Activated T-helper 17 cell treated with anti-CD3 and anti-CD28 coated beads, Interleukin-2, amount 50 U/mL, for 72 hours (primary cell): ENCODE data around the gene SP7. TPM values are rescaled to one million over a fixed set of nuclear protein-coding genes. Genes with fewer than 3 reads are reported as not detected.
"Not testable (repeated sequence)": the region's sequence is repeated elsewhere in the genome, so short reads cannot be mapped to it uniquely, and the experiment has no call there.

Experiments
- ATAC-seq: fragments of 150-1000 bp; cut with Tn5 transposase; replicated peaks from 2 replicates; pipeline ENCODE4 v1.10.0; 2021; ENCODE audit warnings: mild to moderate bottlenecking, moderate library complexity
- H3K27ac Mint-ChIP-seq: one replicate; pipeline ENCODE4 v1.8.0; 2022; ENCODE audit warnings: mixed read lengths
- H3K27me3 Mint-ChIP-seq: one replicate; pipeline ENCODE4 v1.8.0; 2022; ENCODE audit warnings: mixed read lengths
- H3K36me3 Mint-ChIP-seq: one replicate; pipeline ENCODE4 v1.8.0; 2022; ENCODE audit warnings: low read depth, mild to moderate bottlenecking, mixed read lengths
- H3K4me1 Mint-ChIP-seq: one replicate; pipeline ENCODE4 v1.8.0; 2022; ENCODE audit warnings: mixed read lengths
- H3K4me3 Mint-ChIP-seq: one replicate; pipeline ENCODE4 v1.8.0; 2022; ENCODE audit warnings: mild to moderate bottlenecking, mixed read lengths
- H3K9me3 Mint-ChIP-seq: one replicate; pipeline ENCODE4 v1.8.0; 2022; ENCODE audit warnings: mixed read lengths
- total RNA-seq, 2 donors: library from RNA; stranded (reverse); gene quantifications; one replicate each; pipeline ENCODE4 v1.2.3, GENCODE V29; 2022

SP7 gene
- total RNA-seq: not detected

GRCh38 chr12:53336181-53336681 lies at the start of gene SP7:
SP7 (minus strand) TSS chr12:53336354; CDS start chr12:53335646, 708 bp downstream.
- H3K4me3 Mint-ChIP-seq: no peak within 1 kb of the TSS
- no peaks in the 10 kb centered on the region for H3K9me3 Mint-ChIP-seq
- H3K27me3 Mint-ChIP-seq: peaks cover 49% of the 10 kb centered on the region

DNA sequence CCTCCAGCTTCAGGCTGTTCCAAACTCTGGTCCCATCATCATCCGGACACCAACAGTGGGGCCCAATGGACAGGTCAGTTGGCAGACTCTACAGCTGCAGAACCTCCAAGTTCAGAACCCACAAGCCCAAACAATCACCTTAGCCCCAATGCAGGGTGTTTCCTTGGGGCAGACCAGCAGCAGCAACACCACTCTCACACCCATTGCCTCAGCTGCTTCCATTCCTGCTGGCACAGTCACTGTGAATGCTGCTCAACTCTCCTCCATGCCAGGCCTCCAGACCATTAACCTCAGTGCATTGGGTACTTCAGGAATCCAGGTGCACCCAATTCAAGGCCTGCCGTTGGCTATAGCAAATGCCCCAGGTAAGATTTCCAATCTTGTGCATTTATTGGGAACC lies 47.1 kb upstream of the SP7 start:
- no peaks in the 10 kb centered on the region for H3K27me3 Mint-ChIP-seq
- H3K4me1 Mint-ChIP-seq: peaks cover 36% of the 10 kb centered on the region
- H3K27ac Mint-ChIP-seq: peak overlapping the region; percentile 58
- ATAC-seq: no peak
- no peaks in the 10 kb centered on the region for H3K9me3 Mint-ChIP-seq
- H3K36me3 Mint-ChIP-seq: peaks cover 79% of the 10 kb centered on the region
- peak overlapping the region; percentile 93 for H3K4me3 Mint-ChIP-seq

More at GRCh38 chr12:53336181-53336681, at the start of gene SP7:
- Mint-ChIP-seq H3K27ac (no peak within 1 kb of the TSS), H3K4me1 (peaks cover 13% of the 10 kb centered on the region), H3K36me3 (no peaks in the 10 kb centered on the region)
- no peak for ATAC-seq

DNA sequence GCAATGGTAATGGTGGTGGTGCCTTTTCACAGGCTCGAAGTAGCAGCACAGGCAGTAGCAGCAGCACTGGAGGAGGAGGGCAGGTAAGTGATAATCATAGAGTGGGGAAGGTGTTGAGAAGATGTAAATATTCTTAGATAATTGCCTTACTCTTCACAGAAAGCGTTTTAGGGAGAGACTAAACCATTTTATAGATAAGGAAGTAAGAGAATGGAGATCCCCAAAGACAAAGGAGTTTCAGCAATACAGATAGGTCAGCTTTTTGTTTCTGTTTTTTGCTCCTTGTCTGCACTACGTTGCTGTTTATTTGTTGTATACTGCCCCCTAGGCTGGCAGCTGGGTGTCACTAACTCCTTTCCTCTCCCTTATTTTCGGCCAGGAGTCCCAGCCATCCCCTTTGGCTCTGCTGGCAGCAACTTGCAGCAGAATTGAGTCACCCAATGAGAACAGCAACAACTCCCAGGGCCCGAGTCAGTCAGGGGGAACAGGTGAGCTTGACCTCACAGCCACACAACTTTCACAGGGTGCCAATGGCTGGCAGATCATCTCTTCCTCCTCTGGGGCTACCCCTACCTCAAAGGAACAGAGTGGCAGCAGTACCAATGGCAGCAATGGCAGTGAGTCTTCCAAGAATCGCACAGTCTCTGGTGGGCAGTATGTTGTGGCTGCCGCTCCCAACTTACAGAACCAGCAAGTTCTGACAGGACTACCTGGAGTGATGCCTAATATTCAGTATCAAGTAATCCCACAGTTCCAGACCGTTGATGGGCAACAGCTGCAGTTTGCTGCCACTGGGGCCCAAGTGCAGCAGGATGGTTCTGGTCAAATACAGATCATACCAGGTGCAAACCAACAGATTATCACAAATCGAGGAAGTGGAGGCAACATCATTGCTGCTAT lies 45.8 kb upstream of the SP7 start:
- no peak for ATAC-seq
- Mint-ChIP-seq H3K4me3 (peak overlapping the region; percentile 93), H3K9me3 (no peaks in the 10 kb centered on the region), H3K27ac (peak overlapping the region; percentile 93), H3K4me1 (peaks cover 33% of the 10 kb centered on the region), H3K36me3 (peaks cover 66% of the 10 kb centered on the region), H3K27me3 (no peaks in the 10 kb centered on the region)

DNA sequence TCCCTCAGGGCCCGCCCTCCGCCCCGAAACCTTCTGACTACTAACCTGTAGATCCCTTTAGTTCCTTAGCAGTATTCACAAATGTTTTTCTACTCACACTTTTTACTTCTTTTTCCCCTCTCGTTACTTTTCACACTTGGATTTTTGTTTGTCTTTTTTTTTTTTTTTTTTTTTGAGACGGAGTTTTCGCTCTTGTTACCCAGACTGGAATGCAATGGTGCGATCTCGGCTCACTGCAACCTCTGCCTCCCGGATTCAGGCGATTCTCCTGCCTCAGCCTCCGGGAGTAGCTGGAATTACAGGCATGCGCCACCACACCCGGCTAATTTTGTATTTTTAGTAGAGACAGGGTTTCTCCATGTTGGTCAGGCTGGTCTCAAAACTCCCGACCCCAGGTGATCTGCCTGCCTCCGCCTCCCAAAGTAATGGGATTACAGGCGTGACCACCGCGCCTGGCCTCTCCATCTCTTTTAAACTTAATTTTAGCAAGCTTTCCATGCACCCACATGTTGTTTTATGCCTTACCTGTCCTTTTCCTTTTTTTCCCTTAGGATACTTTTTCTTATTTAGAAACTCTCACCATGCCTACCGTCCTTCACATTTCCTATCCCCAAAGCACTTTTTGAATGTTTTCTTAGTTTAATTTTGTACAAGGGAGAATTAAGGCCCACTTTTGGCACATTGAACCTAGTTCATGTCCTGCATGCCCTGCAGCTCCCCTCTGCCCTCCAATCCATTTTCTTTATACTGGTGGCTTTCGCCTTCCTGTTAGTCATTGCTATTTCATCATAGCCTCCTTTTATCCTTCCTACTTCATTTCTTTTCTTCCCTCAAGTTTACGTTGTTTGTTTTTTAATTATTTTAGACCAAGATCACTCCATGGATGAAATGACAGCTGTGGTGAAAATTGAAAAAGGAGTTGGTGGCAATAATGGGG lies 44.9 kb upstream of the SP7 start:
- Mint-ChIP-seq H3K27ac (peak overlapping the region; percentile 93), H3K4me1 (peaks cover 30% of the 10 kb centered on the region), H3K27me3 (no peaks in the 10 kb centered on the region), H3K9me3 (no peaks in the 10 kb centered on the region), H3K36me3 (peaks cover 57% of the 10 kb centered on the region), H3K4me3 (peak overlapping the region; percentile 93)
- ATAC-seq: no peak

GRCh38 chr12:53380104-53380793 lies 44.1 kb upstream of the SP7 start, which contains the start of gene SP1:
SP1 (plus strand) TSS chr12:53380176; CDS start chr12:53380292, 116 bp downstream.
- Mint-ChIP-seq H3K4me1 (peaks cover 27% of the 10 kb centered on the region), H3K36me3 (peaks cover 49% of the 10 kb centered on the region), H3K27me3 (no peaks in the 10 kb centered on the region), H3K4me3 (peak within 1 kb of the TSS; percentile 93), H3K9me3 (no peaks in the 10 kb centered on the region), H3K27ac (peak within 1 kb of the TSS; percentile 93)
- ATAC-seq: peak; percentile 47

DNA sequence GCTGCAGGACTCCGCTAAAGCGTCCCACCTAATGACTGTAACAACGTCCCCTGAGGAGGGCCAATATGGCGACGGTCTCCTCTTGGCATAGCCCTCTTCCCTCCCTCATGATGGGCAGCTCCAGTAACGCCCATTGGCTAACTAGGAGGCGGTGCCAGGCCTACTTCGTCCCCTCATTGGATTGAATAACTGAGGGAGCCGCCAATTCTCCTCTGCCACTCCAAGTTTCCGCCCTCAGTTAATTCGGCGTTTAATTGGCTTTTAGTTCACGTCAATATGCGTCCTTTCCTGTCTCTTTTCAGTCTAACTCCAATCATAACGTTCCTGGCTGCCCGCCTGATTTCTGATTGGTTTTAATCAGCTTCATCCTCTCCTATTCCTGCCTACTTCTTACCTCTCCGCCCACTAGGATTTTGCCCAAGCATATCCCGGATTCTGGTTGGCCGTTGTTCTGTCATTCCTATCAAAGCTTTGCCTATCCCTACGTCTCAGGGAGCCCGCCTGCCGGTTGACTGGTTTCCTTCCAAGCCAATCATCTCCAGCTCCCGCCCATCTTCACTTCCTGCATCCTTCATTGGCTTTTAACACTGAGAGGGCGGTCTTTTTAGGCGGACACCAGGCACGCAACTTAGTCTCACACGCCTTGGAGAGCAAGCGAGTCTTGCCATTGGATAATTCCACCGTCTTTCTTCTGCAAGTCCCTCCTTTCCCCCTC lies 43.4 kb upstream of the SP7 start:
- Mint-ChIP-seq H3K27me3 (no peaks in the 10 kb centered on the region), H3K4me3 (no peak overlapping the region), H3K4me1 (peaks cover 27% of the 10 kb centered on the region), H3K36me3 (peaks cover 42% of the 10 kb centered on the region), H3K27ac (no peak overlapping the region), H3K9me3 (no peaks in the 10 kb centered on the region)
- peak; percentile 77 for ATAC-seq

- Mint-ChIP-seq H3K36me3 (peaks cover 35% of the 10 kb centered on the region), H3K4me1 (peaks cover 27% of the 10 kb centered on the region), H3K27ac (no peak overlapping the region), H3K9me3 (no peaks in the 10 kb centered on the region), H3K4me3 (no peak overlapping the region), H3K27me3 (no peaks in the 10 kb centered on the region)
- no peak for ATAC-seq
These were observed 42.7 kb upstream of the SP7 start for GRCh38 chr12:53378724-53379388.

DNA sequence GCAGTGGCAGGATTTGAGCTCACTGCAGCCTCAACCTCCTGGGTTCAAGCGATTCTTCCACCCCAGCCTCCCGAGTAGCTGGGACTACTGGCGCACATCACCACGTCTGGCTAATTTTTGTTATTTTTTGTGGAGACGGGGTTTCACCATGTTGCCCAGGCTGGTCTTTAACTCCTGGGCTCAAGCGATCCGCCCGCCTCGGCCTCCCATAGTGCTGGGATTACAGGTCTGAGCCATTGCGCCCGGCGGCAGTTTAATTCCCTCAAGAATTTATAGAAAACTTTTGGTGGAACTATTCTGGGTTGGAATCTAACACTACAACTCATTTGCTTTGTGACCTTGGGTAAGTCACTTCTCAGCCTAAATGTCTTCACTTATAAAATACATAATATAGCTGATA lies 42.1 kb upstream of the SP7 start:
- Mint-ChIP-seq H3K4me1 (peaks cover 21% of the 10 kb centered on the region), H3K36me3 (peaks cover 28% of the 10 kb centered on the region), H3K9me3 (no peaks in the 10 kb centered on the region), H3K27me3 (no peaks in the 10 kb centered on the region), H3K4me3 (no peak overlapping the region), H3K27ac (no peak overlapping the region)
- ATAC-seq: no peak

DNA sequence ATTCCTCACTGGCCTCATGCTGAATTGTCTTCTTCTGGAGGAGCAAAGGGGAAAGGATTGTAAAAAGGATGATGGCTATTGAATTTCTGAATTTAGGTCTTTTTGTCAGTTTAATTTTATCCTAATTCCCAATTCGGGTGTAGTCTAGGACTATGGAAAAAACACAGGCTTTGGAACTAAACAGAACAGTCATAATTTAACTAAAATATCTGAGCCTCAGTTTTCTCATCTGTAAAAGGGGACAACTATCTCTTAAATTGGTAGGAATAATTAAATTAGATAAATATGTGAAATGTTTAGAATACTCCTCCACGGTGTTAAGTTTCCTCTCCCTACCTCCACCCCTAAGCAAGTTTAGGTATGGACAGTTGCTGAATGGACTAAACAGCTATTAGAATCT lies 40.6 kb upstream of the SP7 start:
- Mint-ChIP-seq H3K4me3 (no peak overlapping the region), H3K27me3 (no peaks in the 10 kb centered on the region), H3K36me3 (peaks cover 14% of the 10 kb centered on the region), H3K9me3 (no peaks in the 10 kb centered on the region), H3K4me1 (peaks cover 15% of the 10 kb centered on the region), H3K27ac (no peak overlapping the region)
- no peak for ATAC-seq

GRCh38 chr12:53374277-53374676 lies 38.1 kb upstream of the SP7 start:
- peak overlapping the region; percentile 39 for H3K4me3 Mint-ChIP-seq
- H3K36me3 Mint-ChIP-seq, H3K27me3 Mint-ChIP-seq, H3K9me3 Mint-ChIP-seq, ATAC-seq, H3K4me1 Mint-ChIP-seq: not testable (repeated sequence)
- H3K27ac Mint-ChIP-seq: peak overlapping the region; percentile 68

DNA sequence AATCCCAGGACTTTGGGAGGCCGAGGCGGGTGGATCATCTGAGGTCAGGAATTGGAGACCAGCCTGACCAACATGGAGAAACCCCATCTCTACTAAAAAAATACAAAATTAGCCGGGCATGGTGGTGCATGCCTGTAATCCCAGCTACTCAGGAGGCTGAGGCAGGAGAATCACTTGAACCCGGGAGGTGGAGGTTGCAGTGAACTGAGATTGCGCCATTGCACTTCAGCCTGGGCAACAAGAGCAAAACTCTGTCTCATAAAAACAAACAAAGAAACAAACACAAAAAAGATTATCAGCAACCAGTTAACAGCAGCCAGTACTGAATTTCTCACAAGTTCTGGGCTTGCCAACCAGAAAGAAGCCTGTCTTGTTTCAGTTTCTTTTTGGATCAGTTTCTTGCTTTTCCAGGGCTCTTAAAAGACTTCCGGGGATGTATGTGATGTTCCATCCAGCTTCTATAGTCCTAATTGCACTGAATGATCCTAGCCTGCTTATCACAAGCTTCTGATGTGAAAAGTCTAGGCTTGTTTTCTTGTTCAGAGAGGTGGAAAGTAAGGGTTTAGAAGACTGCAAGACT lies 37.5 kb upstream of the SP7 start:
- Mint-ChIP-seq H3K4me3 (peak overlapping the region; percentile 39), H3K27ac (peak overlapping the region; percentile 68)
- H3K36me3 Mint-ChIP-seq, ATAC-seq, H3K9me3 Mint-ChIP-seq, H3K4me1 Mint-ChIP-seq, H3K27me3 Mint-ChIP-seq: not testable (repeated sequence)

GRCh38 chr12:53365245-53365904 lies 29.2 kb upstream of the SP7 start:
- Mint-ChIP-seq H3K27ac (peak overlapping the region; percentile 76), H3K36me3 (no peaks in the 10 kb centered on the region), H3K9me3 (no peaks in the 10 kb centered on the region), H3K27me3 (no peaks in the 10 kb centered on the region), H3K4me1 (peaks cover 15% of the 10 kb centered on the region), H3K4me3 (peak overlapping the region; percentile 57)
- peak; percentile 68 for ATAC-seq
